ENCODE results near the gene APOC1. TPM values are rescaled to one million over a fixed set of nuclear protein-coding genes. Genes with fewer than 3 reads are reported as not detected.
A peak's percentile ranks its signal among the peaks of the same experiment; 100 is the strongest.

Gene APOC1
- total RNA-seq, 1 donor from 2014 or later, result 2.2 TPM

GRCh38 chr19:44954649-44955504, 40.5 kb downstream of the APOC1 start, which contains the start of gene CLPTM1:
CLPTM1 (plus strand) TSS chr19:44955380; CDS start chr19:44955396, 16 bp downstream.
- H3K27ac Mint-ChIP-seq (ENCODE audit: unreplicated experiment), result peak within 1 kb of the TSS; percentile 100
- Histone ChIP-seq H2AFZ (ENCODE audit: low read depth, low read length) (peak within 1 kb of the TSS; percentile 94), H3K9me3 (ENCODE audit: insufficient read depth, low read depth, low read length) (no peaks in the 10 kb centered on the region), H3K27me3 (ENCODE audit: insufficient read depth, low read length) (no peaks in the 10 kb centered on the region), H3K79me2 (ENCODE audit: insufficient read depth, low read length) (peaks cover 47% of the 10 kb centered on the region), H3K4me1 (ENCODE audit: insufficient read depth, low read length) (peaks cover 14% of the 10 kb centered on the region), H3K4me2 (ENCODE audit: low read length) (peak within 1 kb of the TSS; percentile 87), H3K9ac (ENCODE audit: low read length) (peak within 1 kb of the TSS; percentile 93), H3K36me3 (ENCODE audit: insufficient read depth, low read length) (no peaks in the 10 kb centered on the region), H3K4me3 (ENCODE audit: insufficient read depth, low read depth, low read length) (peak within 1 kb of the TSS; percentile 91), H4K20me1 (ENCODE audit: insufficient read depth, low read length) (peaks cover 43% of the 10 kb centered on the region), H3K27ac (ENCODE audit: low read depth, low read length) (peak within 1 kb of the TSS; percentile 95)
- FAIRE-seq, result no peak
- TF ChIP-seq EZH2 (IDR thresholded peaks at IDR 0.05; ENCODE audit: insufficient read depth, low read length) (no peak), CTCF (IDR thresholded peaks at IDR 0.05; ENCODE audit: insufficient read depth, low read depth, low read length) (no peak)
- peak; percentile 94 for DNase-seq (ENCODE audit: low read depth)
- no peaks in the 10 kb centered on the region for H3K36me3 Mint-ChIP-seq (ENCODE audit: low read depth, unreplicated experiment)
- no peaks in the 10 kb centered on the region for H3K9me3 Mint-ChIP-seq (ENCODE audit: unreplicated experiment)
- H3K27me3 Mint-ChIP-seq (ENCODE audit: low read depth, unreplicated experiment), result no peaks in the 10 kb centered on the region
- peaks cover 17% of the 10 kb centered on the region for H3K4me1 Mint-ChIP-seq (ENCODE audit: low read depth, unreplicated experiment)
- peak within 1 kb of the TSS; percentile 100 for H3K4me3 Mint-ChIP-seq (ENCODE audit: unreplicated experiment)

GRCh38 chr19:44955505-44956439, 41.4 kb downstream of the APOC1 start:
- H3K9ac ChIP-seq (ENCODE audit: low read length), result peak overlapping the region; percentile 93
- no peak for TF ChIP-seq EZH2 (IDR thresholded peaks at IDR 0.05; ENCODE audit: insufficient read depth, low read length)
- TF ChIP-seq CTCF (IDR thresholded peaks at IDR 0.05; ENCODE audit: insufficient read depth, low read depth, low read length), result no peak
- H2AFZ ChIP-seq (ENCODE audit: low read depth, low read length), result peak overlapping the region; percentile 66
- peak overlapping the region; percentile 87 for H3K27ac Mint-ChIP-seq (ENCODE audit: unreplicated experiment)
- H3K36me3 Mint-ChIP-seq (ENCODE audit: low read depth, unreplicated experiment), result peaks cover 4% of the 10 kb centered on the region
- DNase-seq (ENCODE audit: low read depth) (no peak), FAIRE-seq (no peak)
- H3K9me3 ChIP-seq (ENCODE audit: insufficient read depth, low read depth, low read length), result no peaks in the 10 kb centered on the region
- H3K4me1 ChIP-seq (ENCODE audit: insufficient read depth, low read length), result peaks cover 14% of the 10 kb centered on the region
- H3K4me1 Mint-ChIP-seq (ENCODE audit: low read depth, unreplicated experiment), result peaks cover 20% of the 10 kb centered on the region
- H3K27me3 ChIP-seq (ENCODE audit: insufficient read depth, low read length), result no peaks in the 10 kb centered on the region
- peaks cover 52% of the 10 kb centered on the region for H4K20me1 ChIP-seq (ENCODE audit: insufficient read depth, low read length)
- peak overlapping the region; percentile 91 for H3K4me3 ChIP-seq (ENCODE audit: insufficient read depth, low read depth, low read length)
- no peaks in the 10 kb centered on the region for H3K36me3 ChIP-seq (ENCODE audit: insufficient read depth, low read length)
- H3K79me2 ChIP-seq (ENCODE audit: insufficient read depth, low read length), result peaks cover 56% of the 10 kb centered on the region
- peak overlapping the region; percentile 65 for H3K27ac ChIP-seq (ENCODE audit: low read depth, low read length)
- H3K27me3 Mint-ChIP-seq (ENCODE audit: low read depth, unreplicated experiment), result no peaks in the 10 kb centered on the region
- H3K4me3 Mint-ChIP-seq (ENCODE audit: unreplicated experiment), result peak overlapping the region; percentile 100
- H3K4me2 ChIP-seq (ENCODE audit: low read length), result peak overlapping the region; percentile 87
- no peaks in the 10 kb centered on the region for H3K9me3 Mint-ChIP-seq (ENCODE audit: unreplicated experiment)

All from astrocyte (in vitro differentiated cells and primary cell).